Measurements from ENCODE around the gene SPPL3. TPM values are rescaled to one million over a fixed set of nuclear protein-coding genes. Genes with fewer than 3 reads are reported as not detected.

The SPPL3 gene
- total and polyA plus RNA-seq, 2 experiments from 2014 or later, result 10.9 to 27.8 TPM

GRCh38 chr12:120884644-120885043 is 19.5 kb downstream of the SPPL3 start:
- H3K4me3 Mint-ChIP-seq, result no peak overlapping the region
- H3K27ac Mint-ChIP-seq, result no peak overlapping the region
- Histone ChIP-seq H3K9me2 (ENCODE audit: insufficient read depth) (no peaks in the 10 kb centered on the region), H3K4me2 (no peak overlapping the region), H3K4me3 (no peak overlapping the region), H3F3A (replicated peaks; ENCODE audit: low read depth) (no peaks in the 10 kb centered on the region), H3K4me1 (ENCODE audit: insufficient read depth) (no peaks in the 10 kb centered on the region), H2AFZ (no peak overlapping the region), H3K79me2 (replicated peaks; ENCODE audit: insufficient read depth) (peaks cover 99% of the 10 kb centered on the region), H4K20me1 (replicated peaks; ENCODE audit: insufficient read depth) (peaks cover 23% of the 10 kb centered on the region), H3K36me3 (ENCODE audit: insufficient read depth) (no peaks in the 10 kb centered on the region), H3K27me3 (ENCODE audit: insufficient read depth) (no peaks in the 10 kb centered on the region), H3K27ac (ENCODE audit: low read depth) (no peak overlapping the region)
- DNase-seq (ENCODE audit: low spot score) (no peak), ATAC-seq (no peak)
- H3K27me3 Mint-ChIP-seq (ENCODE audit: insufficient read depth, low read depth, poor library complexity), result no peaks in the 10 kb centered on the region
- TF ChIP-seq EZH2 (IDR thresholded peaks at IDR 0.05; ENCODE audit: low read depth, unreplicated experiment) (no peak), JUNB (IDR thresholded peaks at IDR 0.05; ENCODE audit: unreplicated experiment) (no peak), STAT1 (IDR thresholded peaks at IDR 0.05; ENCODE audit: unreplicated experiment) (no peak), NANOG (IDR thresholded peaks at IDR 0.05; ENCODE audit: borderline replicate concordance) (no peak)
- H3K36me3 Mint-ChIP-seq (ENCODE audit: low read depth), result 0 out of 3 replicates have a peak, but pooled peaks cover 2% of the 10 kb centered on the region
- no peaks in the 10 kb centered on the region for H3K9me3 Mint-ChIP-seq
- no peaks in the 10 kb centered on the region; the same call in 1 of the 3 replicates for H3K4me1 Mint-ChIP-seq

- Histone ChIP-seq H2AFZ (no peak overlapping the region), H3K4me1 (ENCODE audit: insufficient read depth) (no peaks in the 10 kb centered on the region), H3K4me3 (no peak overlapping the region), H3K36me3 (ENCODE audit: insufficient read depth) (no peaks in the 10 kb centered on the region), H3K27me3 (ENCODE audit: insufficient read depth) (no peaks in the 10 kb centered on the region), H3K79me2 (replicated peaks; ENCODE audit: insufficient read depth) (peaks cover 96% of the 10 kb centered on the region), H3K4me2 (no peak overlapping the region), H3K9me2 (ENCODE audit: insufficient read depth) (no peaks in the 10 kb centered on the region), H3K27ac (ENCODE audit: low read depth) (no peak overlapping the region), H4K20me1 (replicated peaks; ENCODE audit: insufficient read depth) (peaks cover 21% of the 10 kb centered on the region), H3F3A (replicated peaks; ENCODE audit: low read depth) (no peaks in the 10 kb centered on the region)
- no peaks in the 10 kb centered on the region for H3K9me3 Mint-ChIP-seq
- peaks cover 5% of the 10 kb centered on the region for H3K4me1 Mint-ChIP-seq
- no peak for TF ChIP-seq EZH2phosphoT487 (IDR thresholded peaks at IDR 0.05; ENCODE audit: unreplicated experiment)
- no peak overlapping the region for H3K27ac Mint-ChIP-seq
- no peaks in the 10 kb centered on the region for H3K27me3 Mint-ChIP-seq (ENCODE audit: insufficient read depth, low read depth, poor library complexity)
- 0 out of 3 replicates have a peak, but pooled peaks cover 2% of the 10 kb centered on the region for H3K36me3 Mint-ChIP-seq (ENCODE audit: low read depth)
- DNase-seq (ENCODE audit: low spot score) (no peak), ATAC-seq (no peak)
- H3K4me3 Mint-ChIP-seq, result no peak overlapping the region
These were observed 22.1 kb downstream of the SPPL3 start for GRCh38 chr12:120882055-120882555.

- no peak overlapping the region for H3K4me2 ChIP-seq
- 0 out of 3 replicates have a peak, but pooled peaks cover 2% of the 10 kb centered on the region for H3K36me3 Mint-ChIP-seq (ENCODE audit: low read depth)
- no peak for TF ChIP-seq REST (IDR thresholded peaks at IDR 0.05; ENCODE audit: unreplicated experiment)
These were observed 24.3 kb downstream of the SPPL3 start for GRCh38 chr12:120879718-120880300.

More at GRCh38 chr12:120879718-120880300, 24.3 kb downstream of the SPPL3 start:
- H3K4me1 Mint-ChIP-seq, result peaks cover 6% of the 10 kb centered on the region
- Histone ChIP-seq H3K27ac (ENCODE audit: low read depth) (no peak overlapping the region), H4K20me1 (replicated peaks; ENCODE audit: insufficient read depth) (peaks cover 20% of the 10 kb centered on the region; the same call in 1 of the 2 replicates), H3K36me3 (ENCODE audit: insufficient read depth) (no peaks in the 10 kb centered on the region), H3K79me2 (replicated peaks; ENCODE audit: insufficient read depth) (peaks cover 96% of the 10 kb centered on the region), H2AFZ (no peak overlapping the region), H3K9me2 (ENCODE audit: insufficient read depth) (no peaks in the 10 kb centered on the region), H3K4me1 (ENCODE audit: insufficient read depth) (no peaks in the 10 kb centered on the region), H3F3A (replicated peaks; ENCODE audit: low read depth) (no peaks in the 10 kb centered on the region), H3K27me3 (ENCODE audit: insufficient read depth) (no peaks in the 10 kb centered on the region), H3K4me3 (no peak overlapping the region)
- H3K27ac Mint-ChIP-seq, result no peak overlapping the region; the same call in 1 of the 2 replicates
- H3K27me3 Mint-ChIP-seq (ENCODE audit: insufficient read depth, low read depth, poor library complexity), result no peaks in the 10 kb centered on the region
- no peaks in the 10 kb centered on the region for H3K9me3 Mint-ChIP-seq
- ATAC-seq (no peak), DNase-seq (ENCODE audit: low spot score) (no peak)
- H3K4me3 Mint-ChIP-seq, result no peak overlapping the region

All from GM23338 (cell line).